MCF 10A (cell line): ENCODE measurements around the gene SHROOM3. TPM values are rescaled to one million over a fixed set of nuclear protein-coding genes. Genes with fewer than 3 reads are reported as not detected.
A peak's percentile ranks its signal among the peaks of the same experiment; 100 is the strongest.

Experiments
- BruUV-seq: library from RNA; stranded (reverse); fragments of 400-500 nt; replicated peaks from 2 replicates; lab custom pipeline; 2021; lab: Mats Ljungman, UMichigan
- CTCF ChIA-PET: fragments of 300-600 bp; sonication (Branson Sonifier 250); formaldehyde crosslinking; extraction: SDS; loops from one replicate; lab custom pipeline; 2021; ENCODE audit warnings: antibody characterized with exemption, inconsistent platforms; lab: Yijun Ruan, JAX
- POLR2A ChIA-PET: fragments of 300-600, 350-650 bp; sonication (Branson Sonifier 250); formaldehyde crosslinking; extraction: SDS; loops from one replicate; lab custom pipeline; 2020; ENCODE audit warnings: antibody characterized with exemption, inconsistent platforms; lab: Yijun Ruan, JAX
- DNase-seq: peaks from one replicate; pipeline ENCODE4 v3.0.0-alpha.2; 2018; ENCODE audit not compliant: unreplicated experiment
- H3K27ac Mint-ChIP-seq: one replicate; pipeline ENCODE4 v1.8.0; 2022; ENCODE audit warnings: mild to moderate bottlenecking, low read depth, mixed read lengths; ENCODE audit not compliant: unreplicated experiment
- H3K27me3 Mint-ChIP-seq: one replicate; pipeline ENCODE4 v1.8.0; 2022; ENCODE audit warnings: mixed read lengths; ENCODE audit not compliant: insufficient read depth, unreplicated experiment
- H3K36me3 Mint-ChIP-seq: one replicate; pipeline ENCODE4 v1.8.0; 2022; ENCODE audit warnings: mild to moderate bottlenecking, moderate library complexity, mixed read lengths; ENCODE audit not compliant: insufficient read depth, unreplicated experiment
- H3K4me1 Mint-ChIP-seq: one replicate; pipeline ENCODE4 v1.8.0; 2022; ENCODE audit warnings: mixed read lengths; ENCODE audit not compliant: insufficient read depth, unreplicated experiment
- H3K4me3 Mint-ChIP-seq: one replicate; pipeline ENCODE4 v1.8.0; 2022; ENCODE audit warnings: mild to moderate bottlenecking, moderate library complexity, mixed read lengths; ENCODE audit not compliant: unreplicated experiment
- H3K9me3 Mint-ChIP-seq: one replicate; pipeline ENCODE4 v1.8.0; 2022; ENCODE audit warnings: mixed read lengths; ENCODE audit not compliant: unreplicated experiment
- intact Hi-C: fragments of 100-400 bp; cut with micrococcal nuclease; formaldehyde crosslinking; loops from 2 replicates; pipeline ENCODE4 v1.14.1; 2022
- total RNA-seq: library from RNA; stranded (reverse); gene quantifications from 2 replicates; pipeline ENCODE4 v1.2.3, GENCODE V29; 2022
- TF ChIP-seq, protein P1 (sequence below): fragments of 200-600 bp; IDR thresholded peaks from one replicate; pipeline ENCODE4 v1.8.0; 2022; ENCODE audit warnings: antibody characterized with exemption, mild to moderate bottlenecking; ENCODE audit not compliant: unreplicated experiment

Gene SHROOM3
- total RNA-seq, 1 experiment from 2014 or later: 20.7 TPM

GRCh38 chr4:76640353-76640910 lies 205.4 kb downstream of the SHROOM3 start:
- peak overlapping the region; percentile 98 for H3K27ac Mint-ChIP-seq
- H3K27me3 Mint-ChIP-seq: no peaks in the 10 kb centered on the region
- ChIA-PET POLR2A (interaction anchor here (0.6 to 2.6 kb wide), 10 partner anchors 10 to 182 kb away, joined by 3 to 11 read pairs (median 4); no protein-coding TSS in a partner anchor), CTCF (interaction anchor here (0.6 to 1.2 kb wide), 6 partner anchors 20 to 548 kb away, joined by 3 to 4 read pairs (median 3); no protein-coding TSS in a partner anchor)
- BruUV-seq: TSS peak; percentile 44
- intact Hi-C loops: no loop called here
- peaks cover 43% of the 10 kb centered on the region for H3K4me1 Mint-ChIP-seq
- H3K4me3 Mint-ChIP-seq: peak overlapping the region; percentile 70
- TF ChIP-seq, protein P1, sequence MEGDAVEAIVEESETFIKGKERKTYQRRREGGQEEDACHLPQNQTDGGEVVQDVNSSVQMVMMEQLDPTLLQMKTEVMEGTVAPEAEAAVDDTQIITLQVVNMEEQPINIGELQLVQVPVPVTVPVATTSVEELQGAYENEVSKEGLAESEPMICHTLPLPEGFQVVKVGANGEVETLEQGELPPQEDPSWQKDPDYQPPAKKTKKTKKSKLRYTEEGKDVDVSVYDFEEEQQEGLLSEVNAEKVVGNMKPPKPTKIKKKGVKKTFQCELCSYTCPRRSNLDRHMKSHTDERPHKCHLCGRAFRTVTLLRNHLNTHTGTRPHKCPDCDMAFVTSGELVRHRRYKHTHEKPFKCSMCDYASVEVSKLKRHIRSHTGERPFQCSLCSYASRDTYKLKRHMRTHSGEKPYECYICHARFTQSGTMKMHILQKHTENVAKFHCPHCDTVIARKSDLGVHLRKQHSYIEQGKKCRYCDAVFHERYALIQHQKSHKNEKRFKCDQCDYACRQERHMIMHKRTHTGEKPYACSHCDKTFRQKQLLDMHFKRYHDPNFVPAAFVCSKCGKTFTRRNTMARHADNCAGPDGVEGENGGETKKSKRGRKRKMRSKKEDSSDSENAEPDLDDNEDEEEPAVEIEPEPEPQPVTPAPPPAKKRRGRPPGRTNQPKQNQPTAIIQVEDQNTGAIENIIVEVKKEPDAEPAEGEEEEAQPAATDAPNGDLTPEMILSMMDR: no peak
- no peaks in the 10 kb centered on the region for H3K9me3 Mint-ChIP-seq
- peak; percentile 73 for DNase-seq
- peaks cover 10% of the 10 kb centered on the region for H3K36me3 Mint-ChIP-seq

DNA sequence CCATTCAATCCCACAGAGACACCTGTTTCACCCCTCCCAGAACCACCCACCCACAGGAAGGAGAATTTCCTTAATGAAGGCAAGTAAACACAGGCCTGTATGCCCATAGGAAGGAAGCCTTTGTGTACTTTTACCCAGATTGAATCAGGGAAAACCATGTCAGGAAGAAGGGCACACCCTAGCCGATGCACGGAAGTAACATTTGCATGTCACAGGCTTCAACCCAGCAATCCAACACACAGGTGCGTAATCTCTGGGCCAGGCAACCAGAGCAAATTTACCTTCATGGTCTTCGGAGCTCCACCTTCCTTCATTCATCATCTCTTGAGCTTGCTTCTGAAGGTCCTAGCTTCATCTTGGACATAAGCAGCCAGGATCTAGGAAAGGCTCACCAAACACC lies 206.3 kb downstream of the SHROOM3 start:
- Mint-ChIP-seq H3K4me3 (no peak overlapping the region), H3K27me3 (no peaks in the 10 kb centered on the region), H3K36me3 (peaks cover 10% of the 10 kb centered on the region), H3K4me1 (peaks cover 43% of the 10 kb centered on the region), H3K9me3 (no peaks in the 10 kb centered on the region), H3K27ac (no peak overlapping the region)
- ChIA-PET POLR2A (interaction anchor here (0.6 to 1.5 kb wide), 2 partner anchors 13 to 150 kb away, joined by 3 to 6 read pairs; no protein-coding TSS in a partner anchor), CTCF (interaction anchor here (0.5 kb wide), 1 partner anchor 105 kb away, joined by 3 read pairs; no protein-coding TSS in a partner anchor)
- no TSS peak for BruUV-seq
- no peak for DNase-seq
- intact Hi-C loops: no loop called here
- TF ChIP-seq, protein P1: no peak

GRCh38 chr4:76641758-76642157 lies 206.7 kb downstream of the SHROOM3 start:
- no peaks in the 10 kb centered on the region for H3K27me3 Mint-ChIP-seq
- intact Hi-C loops: no loop called here
- no TSS peak for BruUV-seq
- no peak for DNase-seq
- peaks cover 10% of the 10 kb centered on the region for H3K36me3 Mint-ChIP-seq
- H3K4me1 Mint-ChIP-seq: peaks cover 43% of the 10 kb centered on the region
- H3K27ac Mint-ChIP-seq: no peak overlapping the region
- ChIA-PET POLR2A (interaction anchor here (0.6 kb wide), 1 partner anchor 149 kb away, joined by 3 read pairs; no protein-coding TSS in a partner anchor), CTCF (no interaction called here)
- no peaks in the 10 kb centered on the region for H3K9me3 Mint-ChIP-seq
- TF ChIP-seq, protein P1: no peak
- no peak overlapping the region for H3K4me3 Mint-ChIP-seq

- DNase-seq: no peak
- no peaks in the 10 kb centered on the region for H3K9me3 Mint-ChIP-seq
- no peak overlapping the region for H3K27ac Mint-ChIP-seq
- H3K36me3 Mint-ChIP-seq: peaks cover 10% of the 10 kb centered on the region
- no peak overlapping the region for H3K4me3 Mint-ChIP-seq
- TF ChIP-seq, protein P1: no peak
- POLR2A ChIA-PET: interaction anchor here (0.6 to 1.0 kb wide), 4 partner anchors 17 to 313 kb away, joined by 3 read pairs; no protein-coding TSS in a partner anchor
- no peaks in the 10 kb centered on the region for H3K27me3 Mint-ChIP-seq
- H3K4me1 Mint-ChIP-seq: peaks cover 22% of the 10 kb centered on the region
- intact Hi-C loops: no loop called here
- BruUV-seq: no TSS peak
- CTCF ChIA-PET: interaction anchor here (0.8 to 1.7 kb wide), 3 partner anchors 19 to 59 kb away, joined by 3 to 5 read pairs (median 4); no protein-coding TSS in a partner anchor
Measured at GRCh38 chr4:76644831-76645485, 209.9 kb downstream of the SHROOM3 start.
